NCI-H2227 (cell line): Measurements from ENCODE around the gene CADM3.

Experiments used
- DNase-seq: peaks from one replicate; lab custom pipeline; 2025; ENCODE audit not compliant: unreplicated experiment; lab: John Stamatoyannopoulos, UW

The CADM3 gene

DNA sequence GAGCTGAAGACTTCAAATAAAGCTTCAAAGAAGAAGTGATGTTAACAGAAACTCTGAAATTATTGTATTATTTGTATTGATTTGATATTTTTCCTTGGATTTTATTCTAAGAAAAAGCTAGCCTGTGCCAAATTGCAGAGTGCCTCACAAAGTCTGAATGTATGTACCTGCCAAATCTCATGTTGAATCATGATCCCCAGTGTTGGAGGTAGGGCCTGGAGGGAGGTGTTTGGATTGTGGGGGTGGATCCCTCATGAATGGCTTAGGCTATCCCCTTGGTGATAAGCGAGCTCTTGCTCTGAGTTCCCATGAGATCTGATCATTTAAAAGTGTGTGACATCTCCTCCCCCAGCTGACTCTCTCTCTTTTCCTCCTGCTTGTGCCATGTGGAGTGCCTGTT is 76.9 kb downstream of the CADM3 start:
- no peak for DNase-seq

DNA sequence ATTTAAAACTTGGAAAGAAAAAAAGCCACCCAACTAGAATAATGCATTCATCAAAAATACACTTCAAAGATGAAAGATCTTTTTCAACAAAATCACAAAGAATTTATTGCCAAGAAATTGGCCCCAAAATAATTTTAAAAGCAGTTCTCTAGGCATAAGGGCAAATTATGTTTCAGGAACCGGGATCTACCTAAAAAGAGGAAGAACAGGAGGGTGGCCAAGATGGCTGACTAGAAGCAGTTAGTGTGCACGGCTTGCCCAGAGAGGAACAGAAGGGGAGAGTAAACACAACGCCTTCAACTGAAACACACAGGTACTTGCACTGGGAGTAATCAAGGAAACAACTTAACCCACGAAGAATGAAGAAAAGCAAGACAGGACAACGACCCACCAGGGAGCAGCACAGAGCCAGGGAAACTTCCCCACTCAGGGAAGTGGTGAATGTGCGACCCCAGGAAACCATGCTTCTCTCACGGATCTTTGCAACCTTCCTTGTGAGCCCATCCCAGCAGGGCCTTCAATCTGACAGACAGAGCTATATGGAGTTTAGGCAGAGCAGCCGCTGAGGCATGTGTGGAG is 79.3 kb downstream of the CADM3 start:
- no peak for DNase-seq
